SU-DHL-6 (cell line): ENCODE measurements around the gene MRPL51.

Experiments
- CTCF ChIP-seq: fragments of 200-600 bp; sonication (generic); IDR thresholded peaks from one replicate; pipeline ENCODE4 v1.5.1; 2017; ENCODE audit warnings: antibody characterized with exemption, mild to moderate bottlenecking, low read length, moderate library complexity; ENCODE audit not compliant: insufficient read depth, poor library complexity, severe bottlenecking
- EZH2phosphoT487 ChIP-seq: fragments of 200-600 bp; sonication (generic), shearing (Covaris generic); conservative IDR thresholded peaks from 2 replicates; pipeline ENCODE4 v1.6.1; 2018; ENCODE audit warnings: mild to moderate bottlenecking, antibody characterized with exemption, low read length, moderate library complexity, mixed read lengths

GRCh38 chr12:6459004-6459337, 34.1 kb downstream of the MRPL51 start:
- TF ChIP-seq CTCF (no peak), EZH2phosphoT487 (no peak)
